HG03558 (cell line): ENCODE measurements around the gene TNFRSF14.
"Not testable (repeated sequence)": the region's sequence is repeated elsewhere in the genome, so short reads cannot be mapped to it uniquely, and the experiment has no call there.

Source experiments
- ATAC-seq: cut with Tn5 transposase; IDR thresholded peaks from one replicate; pipeline ENCODE4 v1.9.1; 2021; ENCODE audit warnings: moderate number of reproducible peaks; ENCODE audit not compliant: unreplicated experiment; ENCODE audit errors: extremely low read depth

Gene TNFRSF14

GRCh38 chr1:2564006-2564814 lies 8.0 kb downstream of the TNFRSF14 start:
- ATAC-seq, result no peak

- ATAC-seq, result no peak
These were observed 8.7 kb downstream of the TNFRSF14 start for GRCh38 chr1:2564815-2565374.

- ATAC-seq, result no peak
These were observed 10.2 kb downstream of the TNFRSF14 start for GRCh38 chr1:2566101-2567045.

- no peak for ATAC-seq
These were observed 11.0 kb downstream of the TNFRSF14 start for GRCh38 chr1:2567083-2567679.

- not testable (repeated sequence) for ATAC-seq
These were observed 12.1 kb downstream of the TNFRSF14 start for GRCh38 chr1:2568187-2568816.

- ATAC-seq, result no peak
These were observed 12.9 kb downstream of the TNFRSF14 start for GRCh38 chr1:2569060-2569459.

- ATAC-seq, result not testable (repeated sequence)
These were observed 13.5 kb downstream of the TNFRSF14 start for GRCh38 chr1:2569703-2570102.

- no peak for ATAC-seq
These were observed 14.2 kb downstream of the TNFRSF14 start for GRCh38 chr1:2570332-2570731.

GRCh38 chr1:2571348-2571747 lies 15.2 kb downstream of the TNFRSF14 start:
- ATAC-seq, result no peak

GRCh38 chr1:2573250-2573920 lies 17.2 kb downstream of the TNFRSF14 start:
- no peak for ATAC-seq

GRCh38 chr1:2574350-2574749 lies 18.2 kb downstream of the TNFRSF14 start:
- no peak for ATAC-seq

GRCh38 chr1:2575801-2576663 lies 19.9 kb downstream of the TNFRSF14 start:
- no peak for ATAC-seq

- not testable (repeated sequence) for ATAC-seq
These were observed 21.4 kb downstream of the TNFRSF14 start for GRCh38 chr1:2577565-2578075.

GRCh38 chr1:2578758-2579118 lies 22.6 kb downstream of the TNFRSF14 start:
- no peak for ATAC-seq

GRCh38 chr1:2580691-2581090 lies 24.5 kb downstream of the TNFRSF14 start:
- ATAC-seq, result no peak

GRCh38 chr1:2582391-2582790 lies 26.2 kb downstream of the TNFRSF14 start:
- no peak for ATAC-seq

GRCh38 chr1:2583331-2583791 lies 27.2 kb downstream of the TNFRSF14 start:
- no peak for ATAC-seq

- ATAC-seq, result no peak
These were observed 27.7 kb downstream of the TNFRSF14 start for GRCh38 chr1:2583871-2584351.
